HG03159 (cell line): Measurements from ENCODE around the gene SFXN4.
A peak's percentile ranks its signal among the peaks of the same experiment; 100 is the strongest.
"Not testable (repeated sequence)": the region's sequence is repeated elsewhere in the genome, so short reads cannot be mapped to it uniquely, and the experiment has no call there.

ENCODE experiments used
- ATAC-seq: cut with Tn5 transposase; IDR thresholded peaks from one replicate; pipeline ENCODE4 v1.9.1; 2021; ENCODE audit warnings: mild to moderate bottlenecking, moderate library complexity; ENCODE audit not compliant: unreplicated experiment

SFXN4 gene

GRCh38 chr10:119149157-119149556 is 16.4 kb downstream of the SFXN4 start:
- ATAC-seq: no peak

GRCh38 chr10:119143657-119144056 is 21.9 kb downstream of the SFXN4 start:
- no peak for ATAC-seq

- ATAC-seq: no peak
Observed at GRCh38 chr10:119140603-119141245, 24.8 kb downstream of the SFXN4 start.

GRCh38 chr10:119139464-119140067 is 25.9 kb downstream of the SFXN4 start:
- no peak for ATAC-seq

GRCh38 chr10:119138346-119139306 is 26.9 kb downstream of the SFXN4 start:
- ATAC-seq: no peak

GRCh38 chr10:119137878-119138277 is 27.6 kb downstream of the SFXN4 start:
- not testable (repeated sequence) for ATAC-seq

- no peak for ATAC-seq
Observed at GRCh38 chr10:119136084-119136483, 29.4 kb downstream of the SFXN4 start.

- no peak for ATAC-seq
Observed at GRCh38 chr10:119135513-119135881, 30.0 kb downstream of the SFXN4 start.

- ATAC-seq: no peak
Observed at GRCh38 chr10:119133949-119134348, 31.6 kb downstream of the SFXN4 start.

- ATAC-seq: no peak
Observed at GRCh38 chr10:119132521-119133345, 32.8 kb downstream of the SFXN4 start.

- ATAC-seq: peak; percentile 63
Observed at GRCh38 chr10:119131512-119132240, 33.8 kb downstream of the SFXN4 start.

GRCh38 chr10:119129721-119130120 is 35.8 kb downstream of the SFXN4 start:
- no peak for ATAC-seq

GRCh38 chr10:119125942-119126341 is 39.6 kb downstream of the SFXN4 start:
- no peak for ATAC-seq

GRCh38 chr10:119120875-119121274 is 44.6 kb downstream of the SFXN4 start:
- ATAC-seq: no peak

GRCh38 chr10:119120413-119120867 is 45.1 kb downstream of the SFXN4 start:
- ATAC-seq: peak; percentile 84

GRCh38 chr10:119119400-119119799 is 46.1 kb downstream of the SFXN4 start:
- ATAC-seq: no peak

GRCh38 chr10:119118231-119118630 is 47.3 kb downstream of the SFXN4 start:
- ATAC-seq: no peak

GRCh38 chr10:119116326-119116951 is 49.1 kb downstream of the SFXN4 start:
- no peak for ATAC-seq

- no peak for ATAC-seq
Observed at GRCh38 chr10:119115926-119116325, 49.6 kb downstream of the SFXN4 start.
